ENCODE data around the gene MPZL1.

GRCh38 chr1:167832693-167833092 lies 110.9 kb downstream of the MPZL1 start:
- TF ChIP-seq CTCF (IDR thresholded peaks at IDR 0.05; ENCODE audit: low read depth, low read length, missing input control) (no peak), JUND (IDR thresholded peaks at IDR 0.05) (no peak), MAX (IDR thresholded peaks at IDR 0.05) (no peak)
- TF ChIP-seq, protein P1, sequence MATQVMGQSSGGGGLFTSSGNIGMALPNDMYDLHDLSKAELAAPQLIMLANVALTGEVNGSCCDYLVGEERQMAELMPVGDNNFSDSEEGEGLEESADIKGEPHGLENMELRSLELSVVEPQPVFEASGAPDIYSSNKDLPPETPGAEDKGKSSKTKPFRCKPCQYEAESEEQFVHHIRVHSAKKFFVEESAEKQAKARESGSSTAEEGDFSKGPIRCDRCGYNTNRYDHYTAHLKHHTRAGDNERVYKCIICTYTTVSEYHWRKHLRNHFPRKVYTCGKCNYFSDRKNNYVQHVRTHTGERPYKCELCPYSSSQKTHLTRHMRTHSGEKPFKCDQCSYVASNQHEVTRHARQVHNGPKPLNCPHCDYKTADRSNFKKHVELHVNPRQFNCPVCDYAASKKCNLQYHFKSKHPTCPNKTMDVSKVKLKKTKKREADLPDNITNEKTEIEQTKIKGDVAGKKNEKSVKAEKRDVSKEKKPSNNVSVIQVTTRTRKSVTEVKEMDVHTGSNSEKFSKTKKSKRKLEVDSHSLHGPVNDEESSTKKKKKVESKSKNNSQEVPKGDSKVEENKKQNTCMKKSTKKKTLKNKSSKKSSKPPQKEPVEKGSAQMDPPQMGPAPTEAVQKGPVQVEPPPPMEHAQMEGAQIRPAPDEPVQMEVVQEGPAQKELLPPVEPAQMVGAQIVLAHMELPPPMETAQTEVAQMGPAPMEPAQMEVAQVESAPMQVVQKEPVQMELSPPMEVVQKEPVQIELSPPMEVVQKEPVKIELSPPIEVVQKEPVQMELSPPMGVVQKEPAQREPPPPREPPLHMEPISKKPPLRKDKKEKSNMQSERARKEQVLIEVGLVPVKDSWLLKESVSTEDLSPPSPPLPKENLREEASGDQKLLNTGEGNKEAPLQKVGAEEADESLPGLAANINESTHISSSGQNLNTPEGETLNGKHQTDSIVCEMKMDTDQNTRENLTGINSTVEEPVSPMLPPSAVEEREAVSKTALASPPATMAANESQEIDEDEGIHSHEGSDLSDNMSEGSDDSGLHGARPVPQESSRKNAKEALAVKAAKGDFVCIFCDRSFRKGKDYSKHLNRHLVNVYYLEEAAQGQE (IDR thresholded peaks at IDR 0.05): no peak

All from liver (tissue), 3 donors.